HEK293 (cell line): ENCODE data around the gene PRCD.

Experiments
- BCL11A ChIP-seq: fragments of 450-650 bp; formaldehyde crosslinking; IDR thresholded peaks from 2 replicates; pipeline ENCODE4 v1.5.1; 2016; ENCODE audit warnings: low read depth, missing biosample characterization, missing genetic modification characterization
- FEZF1 ChIP-seq: fragments of 450-650 bp; formaldehyde crosslinking; IDR thresholded peaks from 2 replicates; pipeline ENCODE4 v1.5.1; 2016; ENCODE audit warnings: missing biosample characterization, missing genetic modification characterization
- GLIS2 ChIP-seq: fragments of 450-650 bp; formaldehyde crosslinking; IDR thresholded peaks from 2 replicates; pipeline ENCODE4 v1.5.1; 2016; ENCODE audit warnings: missing biosample characterization, missing genetic modification characterization
- KLF7 ChIP-seq: fragments of 450-650 bp; formaldehyde crosslinking; IDR thresholded peaks from 2 replicates; pipeline ENCODE4 v1.5.1; 2016; ENCODE audit warnings: missing biosample characterization, missing genetic modification characterization, borderline replicate concordance
- SP2 ChIP-seq: fragments of 450-650 bp; formaldehyde crosslinking; IDR thresholded peaks from 2 replicates; pipeline ENCODE4 v1.5.1; 2016; ENCODE audit warnings: missing biosample characterization, missing genetic modification characterization
- YY1 ChIP-seq: fragments of 450-650 bp; formaldehyde crosslinking; IDR thresholded peaks from 2 replicates; pipeline ENCODE4 v1.5.1; 2018; ENCODE audit warnings: missing biosample characterization, missing genetic modification characterization
- ZBTB1 ChIP-seq: fragments of 450-650 bp; formaldehyde crosslinking; IDR thresholded peaks from 2 replicates; pipeline ENCODE4 v1.5.1; 2016; ENCODE audit warnings: missing biosample characterization, missing genetic modification characterization
- ZBTB17 ChIP-seq: fragments of 450-650 bp; formaldehyde crosslinking; IDR thresholded peaks from 2 replicates; pipeline ENCODE4 v1.5.1; 2016; ENCODE audit warnings: missing biosample characterization, missing genetic modification characterization
- ZFP37 ChIP-seq: fragments of 450-650 bp; formaldehyde crosslinking; IDR thresholded peaks from 2 replicates; pipeline ENCODE4 v1.5.1; 2016; ENCODE audit warnings: missing biosample characterization, missing genetic modification characterization
- ZFP69B ChIP-seq: fragments of 450-650 bp; formaldehyde crosslinking; IDR thresholded peaks from 2 replicates; pipeline ENCODE4 v1.5.1; 2016; ENCODE audit warnings: missing biosample characterization, missing genetic modification characterization
- ZNF112 ChIP-seq: fragments of 450-650 bp; formaldehyde crosslinking; IDR thresholded peaks from 2 replicates; pipeline ENCODE4 v1.5.0; 2017; ENCODE audit warnings: missing biosample characterization, missing genetic modification characterization
- ZNF335 ChIP-seq: fragments of 450-650 bp; formaldehyde crosslinking; conservative IDR thresholded peaks from 2 replicates; pipeline ENCODE4 v1.5.1; 2016; ENCODE audit warnings: missing biosample characterization, missing genetic modification characterization
- ZNF366 ChIP-seq: fragments of 450-650 bp; formaldehyde crosslinking; conservative IDR thresholded peaks from 2 replicates; pipeline ENCODE4 v1.5.1; 2016; ENCODE audit warnings: missing biosample characterization, missing genetic modification characterization
- ZNF561 ChIP-seq: fragments of 450-650 bp; IDR thresholded peaks from 2 replicates; pipeline ENCODE4 v1.5.1; 2018; ENCODE audit warnings: missing biosample characterization, missing genetic modification characterization, borderline replicate concordance
- ZNF629 ChIP-seq: fragments of 450-650 bp; formaldehyde crosslinking; IDR thresholded peaks from 2 replicates; pipeline ENCODE4 v1.5.1; 2017; ENCODE audit warnings: missing biosample characterization, missing genetic modification characterization
- ZNF701 ChIP-seq: fragments of 450-650 bp; formaldehyde crosslinking; IDR thresholded peaks from 2 replicates; pipeline ENCODE4 v1.5.1; 2016; ENCODE audit warnings: missing biosample characterization, missing genetic modification characterization
- ZNF777 ChIP-seq: fragments of 450-650 bp; formaldehyde crosslinking; IDR thresholded peaks from 2 replicates; pipeline ENCODE4 v1.5.1; 2017; ENCODE audit warnings: missing biosample characterization, missing genetic modification characterization, borderline replicate concordance
- ZSCAN23 ChIP-seq: fragments of 450-650 bp; formaldehyde crosslinking; IDR thresholded peaks from 2 replicates; pipeline ENCODE4 v1.5.1; 2016; ENCODE audit warnings: missing biosample characterization, missing genetic modification characterization
- TF ChIP-seq, protein P1 (sequence below): fragments of 450-650 bp; IDR thresholded peaks from 2 replicates; pipeline ENCODE4 v1.5.1; 2018; ENCODE audit warnings: missing biosample characterization, mild to moderate bottlenecking, missing genetic modification characterization
- TF ChIP-seq, protein P2 (sequence below): fragments of 450-650 bp; formaldehyde crosslinking; IDR thresholded peaks from 2 replicates; pipeline ENCODE4 v1.5.1; 2016; ENCODE audit warnings: missing biosample characterization, missing genetic modification characterization
- TF ChIP-seq, protein P3 (sequence below): fragments of 450-650 bp; formaldehyde crosslinking; IDR thresholded peaks from 2 replicates; pipeline ENCODE4 v1.5.1; 2016; ENCODE audit warnings: missing biosample characterization, missing genetic modification characterization
- TF ChIP-seq, protein P4 (sequence below): fragments of 450-650 bp; formaldehyde crosslinking; IDR thresholded peaks from 2 replicates; pipeline ENCODE4 v1.5.1; 2017; ENCODE audit warnings: missing biosample characterization, missing genetic modification characterization
- TF ChIP-seq, protein P5 (sequence below): fragments of 450-650 bp; formaldehyde crosslinking; IDR thresholded peaks from 2 replicates; pipeline ENCODE4 v1.5.1; 2016; ENCODE audit warnings: missing biosample characterization, missing genetic modification characterization
- TF ChIP-seq, protein P6 (sequence below): fragments of 450-650 bp; formaldehyde crosslinking; IDR thresholded peaks from 2 replicates; pipeline ENCODE4 v1.5.1; 2017; ENCODE audit warnings: missing biosample characterization, missing genetic modification characterization

The PRCD gene

DNA sequence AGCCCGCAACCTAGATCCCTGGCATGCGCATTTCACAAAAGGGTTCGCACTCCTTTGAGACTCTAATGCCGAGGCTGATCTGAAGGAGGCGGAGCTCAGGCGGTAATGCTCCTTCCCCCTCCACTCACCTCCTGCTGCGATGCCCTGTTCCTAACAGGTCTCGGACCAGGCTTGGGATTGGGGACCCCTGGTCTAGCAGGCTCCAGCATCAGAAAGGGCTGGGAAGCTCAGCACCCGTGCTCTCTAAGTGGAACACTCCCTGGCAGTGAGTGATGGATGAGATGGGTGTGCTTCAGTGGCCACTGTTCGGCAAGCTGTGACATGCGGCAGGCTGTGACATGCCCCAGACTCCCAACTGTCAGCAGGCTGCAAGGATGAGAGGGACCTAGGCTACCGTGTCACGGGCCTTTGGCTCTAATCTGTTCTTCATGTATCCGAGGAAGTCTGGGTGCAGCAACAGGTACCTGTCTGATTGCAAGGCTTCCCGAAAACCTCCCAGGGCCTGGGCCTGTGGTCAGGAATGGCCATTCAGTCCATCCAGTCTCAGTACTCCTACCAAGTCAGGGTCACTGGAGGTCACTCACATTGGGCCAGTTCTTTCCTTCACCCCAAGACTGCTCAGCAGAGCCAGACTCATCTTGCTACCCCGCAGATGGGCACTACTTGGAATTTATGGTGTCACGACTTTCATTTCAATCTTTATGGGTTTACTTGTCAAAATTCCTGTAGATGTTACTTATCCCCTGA is 47.1 kb downstream of the PRCD start (continued):
- TF ChIP-seq ZNF561 (tag by site-specific recombination) = peak; percentile 58; the same call in 1 of the 2 replicates
- TF ChIP-seq, protein P1, sequence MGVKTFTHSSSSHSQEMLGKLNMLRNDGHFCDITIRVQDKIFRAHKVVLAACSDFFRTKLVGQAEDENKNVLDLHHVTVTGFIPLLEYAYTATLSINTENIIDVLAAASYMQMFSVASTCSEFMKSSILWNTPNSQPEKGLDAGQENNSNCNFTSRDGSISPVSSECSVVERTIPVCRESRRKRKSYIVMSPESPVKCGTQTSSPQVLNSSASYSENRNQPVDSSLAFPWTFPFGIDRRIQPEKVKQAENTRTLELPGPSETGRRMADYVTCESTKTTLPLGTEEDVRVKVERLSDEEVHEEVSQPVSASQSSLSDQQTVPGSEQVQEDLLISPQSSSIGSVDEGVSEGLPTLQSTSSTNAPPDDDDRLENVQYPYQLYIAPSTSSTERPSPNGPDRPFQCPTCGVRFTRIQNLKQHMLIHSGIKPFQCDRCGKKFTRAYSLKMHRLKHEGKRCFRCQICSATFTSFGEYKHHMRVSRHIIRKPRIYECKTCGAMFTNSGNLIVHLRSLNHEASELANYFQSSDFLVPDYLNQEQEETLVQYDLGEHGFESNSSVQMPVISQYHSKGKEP (tag by site-specific recombination) = peak; percentile 90
- TF ChIP-seq ZSCAN23 = 0 out of 2 replicates have a peak, but pooled peaks have one; percentile 53
- peak; percentile 100 for TF ChIP-seq ZBTB17 (tag by site-specific recombination)
- peak; percentile 47; the same call in 1 of the 2 replicates for TF ChIP-seq ZFP37 (tag by site-specific recombination)
- no peak for TF ChIP-seq ZNF112 (tag by site-specific recombination)
- TF ChIP-seq GLIS2 (tag by site-specific recombination) = 0 out of 2 replicates have a peak, but pooled peaks have one; percentile 8
- peak; percentile 72; the same call in 1 of the 2 replicates for TF ChIP-seq KLF7
- TF ChIP-seq FEZF1 (tag by site-specific recombination) = peak; percentile 29; the same call in 1 of the 2 replicates
- peak; percentile 15 for TF ChIP-seq ZNF335
- peak; percentile 27; the same call in 1 of the 2 replicates for TF ChIP-seq ZBTB1 (tag by site-specific recombination)
- TF ChIP-seq ZNF629 (tag by site-specific recombination) = peak; percentile 73
- TF ChIP-seq, protein P2, sequence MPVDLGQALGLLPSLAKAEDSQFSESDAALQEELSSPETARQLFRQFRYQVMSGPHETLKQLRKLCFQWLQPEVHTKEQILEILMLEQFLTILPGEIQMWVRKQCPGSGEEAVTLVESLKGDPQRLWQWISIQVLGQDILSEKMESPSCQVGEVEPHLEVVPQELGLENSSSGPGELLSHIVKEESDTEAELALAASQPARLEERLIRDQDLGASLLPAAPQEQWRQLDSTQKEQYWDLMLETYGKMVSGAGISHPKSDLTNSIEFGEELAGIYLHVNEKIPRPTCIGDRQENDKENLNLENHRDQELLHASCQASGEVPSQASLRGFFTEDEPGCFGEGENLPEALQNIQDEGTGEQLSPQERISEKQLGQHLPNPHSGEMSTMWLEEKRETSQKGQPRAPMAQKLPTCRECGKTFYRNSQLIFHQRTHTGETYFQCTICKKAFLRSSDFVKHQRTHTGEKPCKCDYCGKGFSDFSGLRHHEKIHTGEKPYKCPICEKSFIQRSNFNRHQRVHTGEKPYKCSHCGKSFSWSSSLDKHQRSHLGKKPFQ = peak; percentile 72
- no peak for TF ChIP-seq ZNF701 (tag by site-specific recombination)
- TF ChIP-seq, protein P3, sequence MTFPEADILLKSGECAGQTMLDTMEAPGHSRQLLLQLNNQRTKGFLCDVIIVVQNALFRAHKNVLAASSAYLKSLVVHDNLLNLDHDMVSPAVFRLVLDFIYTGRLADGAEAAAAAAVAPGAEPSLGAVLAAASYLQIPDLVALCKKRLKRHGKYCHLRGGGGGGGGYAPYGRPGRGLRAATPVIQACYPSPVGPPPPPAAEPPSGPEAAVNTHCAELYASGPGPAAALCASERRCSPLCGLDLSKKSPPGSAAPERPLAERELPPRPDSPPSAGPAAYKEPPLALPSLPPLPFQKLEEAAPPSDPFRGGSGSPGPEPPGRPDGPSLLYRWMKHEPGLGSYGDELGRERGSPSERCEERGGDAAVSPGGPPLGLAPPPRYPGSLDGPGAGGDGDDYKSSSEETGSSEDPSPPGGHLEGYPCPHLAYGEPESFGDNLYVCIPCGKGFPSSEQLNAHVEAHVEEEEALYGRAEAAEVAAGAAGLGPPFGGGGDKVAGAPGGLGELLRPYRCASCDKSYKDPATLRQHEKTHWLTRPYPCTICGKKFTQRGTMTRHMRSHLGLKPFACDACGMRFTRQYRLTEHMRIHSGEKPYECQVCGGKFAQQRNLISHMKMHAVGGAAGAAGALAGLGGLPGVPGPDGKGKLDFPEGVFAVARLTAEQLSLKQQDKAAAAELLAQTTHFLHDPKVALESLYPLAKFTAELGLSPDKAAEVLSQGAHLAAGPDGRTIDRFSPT = peak; percentile 86; the same call in 1 of the 2 replicates
- TF ChIP-seq SP2 (tag by site-specific recombination) = peak; percentile 52
- TF ChIP-seq, protein P4, sequence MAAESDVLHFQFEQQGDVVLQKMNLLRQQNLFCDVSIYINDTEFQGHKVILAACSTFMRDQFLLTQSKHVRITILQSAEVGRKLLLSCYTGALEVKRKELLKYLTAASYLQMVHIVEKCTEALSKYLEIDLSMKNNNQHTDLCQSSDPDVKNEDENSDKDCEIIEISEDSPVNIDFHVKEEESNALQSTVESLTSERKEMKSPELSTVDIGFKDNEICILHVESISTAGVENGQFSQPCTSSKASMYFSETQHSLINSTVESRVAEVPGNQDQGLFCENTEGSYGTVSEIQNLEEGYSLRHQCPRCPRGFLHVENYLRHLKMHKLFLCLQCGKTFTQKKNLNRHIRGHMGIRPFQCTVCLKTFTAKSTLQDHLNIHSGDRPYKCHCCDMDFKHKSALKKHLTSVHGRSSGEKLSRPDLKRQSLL (tag by site-specific recombination) = peak; percentile 20; the same call in 1 of the 2 replicates
- peak; percentile 30; the same call in 1 of the 2 replicates for TF ChIP-seq ZFP69B (tag by site-specific recombination)
- no peak for TF ChIP-seq YY1 (tag by site-specific recombination)
- TF ChIP-seq, protein P5, sequence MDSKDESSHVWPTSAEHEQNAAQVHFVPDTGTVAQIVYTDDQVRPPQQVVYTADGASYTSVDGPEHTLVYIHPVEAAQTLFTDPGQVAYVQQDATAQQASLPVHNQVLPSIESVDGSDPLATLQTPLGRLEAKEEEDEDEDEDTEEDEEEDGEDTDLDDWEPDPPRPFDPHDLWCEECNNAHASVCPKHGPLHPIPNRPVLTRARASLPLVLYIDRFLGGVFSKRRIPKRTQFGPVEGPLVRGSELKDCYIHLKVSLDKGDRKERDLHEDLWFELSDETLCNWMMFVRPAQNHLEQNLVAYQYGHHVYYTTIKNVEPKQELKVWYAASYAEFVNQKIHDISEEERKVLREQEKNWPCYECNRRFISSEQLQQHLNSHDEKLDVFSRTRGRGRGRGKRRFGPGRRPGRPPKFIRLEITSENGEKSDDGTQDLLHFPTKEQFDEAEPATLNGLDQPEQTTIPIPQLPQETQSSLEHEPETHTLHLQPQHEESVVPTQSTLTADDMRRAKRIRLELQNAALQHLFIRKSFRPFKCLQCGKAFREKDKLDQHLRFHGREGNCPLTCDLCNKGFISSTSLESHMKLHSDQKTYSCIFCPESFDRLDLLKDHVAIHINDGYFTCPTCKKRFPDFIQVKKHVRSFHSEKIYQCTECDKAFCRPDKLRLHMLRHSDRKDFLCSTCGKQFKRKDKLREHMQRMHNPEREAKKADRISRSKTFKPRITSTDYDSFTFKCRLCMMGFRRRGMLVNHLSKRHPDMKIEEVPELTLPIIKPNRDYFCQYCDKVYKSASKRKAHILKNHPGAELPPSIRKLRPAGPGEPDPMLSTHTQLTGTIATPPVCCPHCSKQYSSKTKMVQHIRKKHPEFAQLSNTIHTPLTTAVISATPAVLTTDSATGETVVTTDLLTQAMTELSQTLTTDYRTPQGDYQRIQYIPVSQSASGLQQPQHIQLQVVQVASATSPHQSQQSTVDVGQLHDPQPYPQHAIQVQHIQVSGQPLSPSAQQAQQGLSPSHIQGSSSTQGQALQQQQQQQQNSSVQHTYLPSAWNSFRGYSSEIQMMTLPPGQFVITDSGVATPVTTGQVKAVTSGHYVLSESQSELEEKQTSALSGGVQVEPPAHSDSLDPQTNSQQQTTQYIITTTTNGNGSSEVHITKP (tag by site-specific recombination) = peak; percentile 92
- TF ChIP-seq ZNF366 (tag by site-specific recombination) = peak; percentile 95
- TF ChIP-seq BCL11A (tag by site-specific recombination) = peak; percentile 81; the same call in 1 of the 2 replicates
- no peak for TF ChIP-seq ZNF777 (tag by site-specific recombination)
- TF ChIP-seq, protein P6, sequence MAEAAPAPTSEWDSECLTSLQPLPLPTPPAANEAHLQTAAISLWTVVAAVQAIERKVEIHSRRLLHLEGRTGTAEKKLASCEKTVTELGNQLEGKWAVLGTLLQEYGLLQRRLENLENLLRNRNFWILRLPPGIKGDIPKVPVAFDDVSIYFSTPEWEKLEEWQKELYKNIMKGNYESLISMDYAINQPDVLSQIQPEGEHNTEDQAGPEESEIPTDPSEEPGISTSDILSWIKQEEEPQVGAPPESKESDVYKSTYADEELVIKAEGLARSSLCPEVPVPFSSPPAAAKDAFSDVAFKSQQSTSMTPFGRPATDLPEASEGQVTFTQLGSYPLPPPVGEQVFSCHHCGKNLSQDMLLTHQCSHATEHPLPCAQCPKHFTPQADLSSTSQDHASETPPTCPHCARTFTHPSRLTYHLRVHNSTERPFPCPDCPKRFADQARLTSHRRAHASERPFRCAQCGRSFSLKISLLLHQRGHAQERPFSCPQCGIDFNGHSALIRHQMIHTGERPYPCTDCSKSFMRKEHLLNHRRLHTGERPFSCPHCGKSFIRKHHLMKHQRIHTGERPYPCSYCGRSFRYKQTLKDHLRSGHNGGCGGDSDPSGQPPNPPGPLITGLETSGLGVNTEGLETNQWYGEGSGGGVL (tag by site-specific recombination) = peak; percentile 29
